Upper lobe of right lung (tissue), 1 donor: ENCODE measurements around the gene IL1B. TPM values are rescaled to one million over a fixed set of nuclear protein-coding genes. Genes with fewer than 3 reads are reported as not detected.

Source experiments
- ATAC-seq: fragments of 200-7000 bp; cut with Tn5 transposase; one replicate; pipeline ENCODE4 v1.9.1; 2020; ENCODE audit warnings: mild to moderate bottlenecking, moderate library complexity
- DNase-seq: peaks from one replicate; pipeline ENCODE4 v3.0.0-alpha.2; 2020
- H3K27ac ChIP-seq: fragments of 200-600 bp; one replicate; pipeline ENCODE4 v1.8.0; 2022
- H3K27me3 ChIP-seq: fragments of 200-600 bp; one replicate; pipeline ENCODE4 v1.8.0; 2022; ENCODE audit warnings: mild to moderate bottlenecking
- H3K36me3 ChIP-seq: fragments of 200-600 bp; one replicate; pipeline ENCODE4 v1.8.0; 2022
- H3K4me1 ChIP-seq: fragments of 200-600 bp; one replicate; pipeline ENCODE4 v1.8.0; 2022
- H3K4me3 ChIP-seq: fragments of 200-600 bp; one replicate; pipeline ENCODE4 v1.8.0; 2022; ENCODE audit warnings: mild to moderate bottlenecking
- H3K9me3 ChIP-seq: fragments of 200-600 bp; one replicate; pipeline ENCODE4 v1.8.0; 2022
- CTCF ChIP-seq: fragments of 200-600 bp; IDR thresholded peaks from one replicate; pipeline ENCODE4 v1.8.0; 2022; ENCODE audit warnings: antibody characterized with exemption
- intact Hi-C: fragments of 100-400 bp; cut with DNase I; formaldehyde crosslinking; loops from one replicate; pipeline ENCODE4 v1.11.0; 2022
- total RNA-seq: library from RNA; stranded (reverse); fragmentation: NEBNext Ultra II Directional; extraction: Animal tissue kit (Norgen Biotek cat#: 25700); gene quantifications from one replicate; pipeline ENCODE4 v1.2.1, GENCODE V29; 2021
- donor health status: DM: no; HTN: yes; CAD: no; lungs with severe emphysema.

IL1B gene
- total RNA-seq, 1 donor from 2014 or later: 11.5 TPM

GRCh38 chr2:112805542-112805941, 31.0 kb downstream of the IL1B start:
- Histone ChIP-seq H3K4me1 (no peaks in the 10 kb centered on the region), H3K36me3 (no peaks in the 10 kb centered on the region), H3K27ac (no peak overlapping the region), H3K4me3 (no peak overlapping the region), H3K9me3 (peaks cover 7% of the 10 kb centered on the region), H3K27me3 (no peaks in the 10 kb centered on the region)
- intact Hi-C loops: no loop called here
- DNase-seq (no peak), ATAC-seq (no peak)
- no peak for TF ChIP-seq CTCF

GRCh38 chr2:112803691-112804521, 32.7 kb downstream of the IL1B start:
- no peaks in the 10 kb centered on the region for H3K4me1 ChIP-seq

GRCh38 chr2:112800881-112801583, 35.5 kb downstream of the IL1B start:
- ATAC-seq (no peak), DNase-seq (no peak)
- H3K4me3 ChIP-seq: no peak overlapping the region
- H3K36me3 ChIP-seq: no peaks in the 10 kb centered on the region
- H3K27ac ChIP-seq: no peak overlapping the region
- no peak for TF ChIP-seq CTCF
- no peaks in the 10 kb centered on the region for H3K9me3 ChIP-seq
- H3K27me3 ChIP-seq: no peaks in the 10 kb centered on the region
- no peaks in the 10 kb centered on the region for H3K4me1 ChIP-seq
- intact Hi-C loops: no loop called here

More at GRCh38 chr2:112803691-112804521, 32.7 kb downstream of the IL1B start:
- H3K36me3 ChIP-seq: no peaks in the 10 kb centered on the region
- H3K27me3 ChIP-seq: no peaks in the 10 kb centered on the region
- intact Hi-C loops: no loop called here
- TF ChIP-seq CTCF: no peak
- no peak overlapping the region for H3K27ac ChIP-seq
- no peak for ATAC-seq
- H3K4me3 ChIP-seq: no peak overlapping the region
- H3K9me3 ChIP-seq: peaks cover 7% of the 10 kb centered on the region
- DNase-seq: no peak

- ATAC-seq: peak; percentile 66
- DNase-seq: no peak
- H3K27ac ChIP-seq: no peak overlapping the region
Measured at GRCh38 chr2:112798979-112799975, 37.3 kb downstream of the IL1B start.

More at GRCh38 chr2:112798979-112799975, 37.3 kb downstream of the IL1B start:
- Histone ChIP-seq H3K36me3 (no peaks in the 10 kb centered on the region), H3K4me3 (no peak overlapping the region), H3K4me1 (peaks cover 7% of the 10 kb centered on the region), H3K27me3 (no peaks in the 10 kb centered on the region), H3K9me3 (no peaks in the 10 kb centered on the region)
- TF ChIP-seq CTCF: no peak
- intact Hi-C loops: no loop called here
